Smooth muscle cell (in vitro differentiated cells): Measurements from ENCODE around the gene RHBDF1. TPM values are rescaled to one million over a fixed set of nuclear protein-coding genes. Genes with fewer than 3 reads are reported as not detected.

Experiments
- DNase-seq: peaks from one replicate; lab custom pipeline; 2025; ENCODE audit not compliant: unreplicated experiment; lab: John Stamatoyannopoulos, UW
- H2AFZ ChIP-seq: fragments of 200-600 bp; sonication (generic); 2 replicates; pipeline ENCODE4 v1.6.0; 2016; ENCODE audit warnings: antibody characterized with exemption, low read depth, mild to moderate bottlenecking
- H3F3A ChIP-seq: fragments of 200-600 bp; sonication (generic); 2 replicates; pipeline ENCODE4 v1.6.0; 2017; ENCODE audit warnings: antibody characterized with exemption, low read depth
- H3K27ac ChIP-seq: fragments of 200-600 bp; sonication (generic); 2 replicates; pipeline ENCODE4 v1.5.1; 2016; ENCODE audit warnings: low read depth, mild to moderate bottlenecking
- H3K27me3 ChIP-seq: fragments of 200-600 bp; sonication (generic); 2 replicates; pipeline ENCODE4 v1.6.1; 2016; ENCODE audit warnings: low read depth, mild to moderate bottlenecking
- H3K36me3 ChIP-seq: fragments of 200-600 bp; sonication (generic); 2 replicates; pipeline ENCODE4 v1.5.1; 2016; ENCODE audit warnings: low read depth
- H3K4me1 ChIP-seq: fragments of 200-600 bp; sonication (generic); 2 replicates; pipeline ENCODE4 v1.5.1; 2016; ENCODE audit warnings: low read depth
- H3K4me2 ChIP-seq: fragments of 200-600 bp; sonication (generic); 2 replicates; pipeline ENCODE4 v1.6.0; 2016; ENCODE audit warnings: mild to moderate bottlenecking
- H3K4me3 ChIP-seq: fragments of 200-600 bp; sonication (generic); 2 replicates; pipeline ENCODE4 v1.5.1; 2016; ENCODE audit warnings: mild to moderate bottlenecking
- H3K79me2 ChIP-seq: fragments of 200-600 bp; sonication (generic); 2 replicates; pipeline ENCODE4 v1.6.0; 2016; ENCODE audit warnings: low read depth, mild to moderate bottlenecking
- H3K9ac ChIP-seq: fragments of 200-600 bp; sonication (generic); 2 replicates; pipeline ENCODE4 v1.6.0; 2016; ENCODE audit warnings: low read depth
- H3K9me3 ChIP-seq: fragments of 200-600 bp; sonication (generic); replicated peaks from 2 replicates; pipeline ENCODE4 v1.5.1; 2016; ENCODE audit warnings: low read depth
- H4K20me1 ChIP-seq: fragments of 200-600 bp; sonication (generic); 2 replicates; pipeline ENCODE4 v1.6.0; 2016; ENCODE audit warnings: low read depth
- WGBS: methylation state at CpG from one replicate; pipeline ENCODE4 v1.1.7; 2016; ENCODE audit warnings: low lambda C conversion rate; 5-methylcytosine and 5-hydroxymethylcytosine counted together
- polyA plus RNA-seq: library from polyadenylated mRNA; unstranded; fragments of >200 nt; fragmentation: Nextera tagmentation; extraction: Ambion mirVana; gene quantifications from 2 replicates; pipeline ENCODE4 v1.2.1, GENCODE V29; 2016
- total RNA-seq: library from RNA; depleted of rRNA; stranded (reverse); fragments of >200 nt; gene quantifications from 2 replicates; pipeline ENCODE4 v1.2.3, GENCODE V29; 2014
- TF ChIP-seq, protein P1 (sequence below): fragments of 200-600 bp; sonication (generic); IDR thresholded peaks from 2 replicates; pipeline ENCODE4 v1.5.1; 2017; ENCODE audit warnings: borderline replicate concordance, mild to moderate bottlenecking, antibody characterized with exemption; ENCODE audit not compliant: insufficient read depth, poor library complexity, severe bottlenecking

The RHBDF1 gene
- total and polyA plus RNA-seq, 2 experiments from 2014 or later: 41.4 to 68.0 TPM

DNA sequence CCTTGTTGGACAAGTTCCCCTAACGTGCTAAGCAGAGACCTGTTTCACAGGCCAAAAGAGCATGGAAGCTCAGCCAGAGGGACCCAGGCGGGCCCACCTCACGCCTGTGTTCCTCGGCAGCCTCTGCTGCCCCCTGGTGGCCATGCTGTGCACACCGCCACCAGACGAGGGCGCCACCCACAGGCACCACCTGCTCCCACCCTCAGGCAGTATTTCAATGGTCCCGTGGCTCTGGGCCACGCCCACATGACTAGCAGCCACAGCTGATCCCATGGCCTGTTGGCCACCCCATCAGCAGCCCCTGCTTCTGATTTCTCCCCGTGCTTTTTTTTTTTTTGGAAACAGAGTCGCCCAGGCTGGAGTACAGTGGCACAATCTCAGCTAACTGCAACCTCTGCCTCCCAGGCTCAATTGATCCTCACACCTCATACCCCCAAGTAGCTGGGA is 24.5 kb upstream of the RHBDF1 start:
- WGBS: 14% methylated on average over 11 of the region's 11 CpGs
- Histone ChIP-seq H3K4me3 (no peak overlapping the region), H3K9ac (no peak overlapping the region), H3F3A (no peaks in the 10 kb centered on the region), H4K20me1 (peaks cover 26% of the 10 kb centered on the region), H3K27me3 (no peaks in the 10 kb centered on the region), H3K79me2 (no peaks in the 10 kb centered on the region), H3K4me2 (no peak overlapping the region), H3K36me3 (no peaks in the 10 kb centered on the region), H3K9me3 (no peaks in the 10 kb centered on the region), H2AFZ (no peak overlapping the region), H3K4me1 (no peaks in the 10 kb centered on the region), H3K27ac (no peak overlapping the region)
- peak; percentile 65 for DNase-seq
- TF ChIP-seq, protein P1, sequence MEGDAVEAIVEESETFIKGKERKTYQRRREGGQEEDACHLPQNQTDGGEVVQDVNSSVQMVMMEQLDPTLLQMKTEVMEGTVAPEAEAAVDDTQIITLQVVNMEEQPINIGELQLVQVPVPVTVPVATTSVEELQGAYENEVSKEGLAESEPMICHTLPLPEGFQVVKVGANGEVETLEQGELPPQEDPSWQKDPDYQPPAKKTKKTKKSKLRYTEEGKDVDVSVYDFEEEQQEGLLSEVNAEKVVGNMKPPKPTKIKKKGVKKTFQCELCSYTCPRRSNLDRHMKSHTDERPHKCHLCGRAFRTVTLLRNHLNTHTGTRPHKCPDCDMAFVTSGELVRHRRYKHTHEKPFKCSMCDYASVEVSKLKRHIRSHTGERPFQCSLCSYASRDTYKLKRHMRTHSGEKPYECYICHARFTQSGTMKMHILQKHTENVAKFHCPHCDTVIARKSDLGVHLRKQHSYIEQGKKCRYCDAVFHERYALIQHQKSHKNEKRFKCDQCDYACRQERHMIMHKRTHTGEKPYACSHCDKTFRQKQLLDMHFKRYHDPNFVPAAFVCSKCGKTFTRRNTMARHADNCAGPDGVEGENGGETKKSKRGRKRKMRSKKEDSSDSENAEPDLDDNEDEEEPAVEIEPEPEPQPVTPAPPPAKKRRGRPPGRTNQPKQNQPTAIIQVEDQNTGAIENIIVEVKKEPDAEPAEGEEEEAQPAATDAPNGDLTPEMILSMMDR: peak; percentile 90

DNA sequence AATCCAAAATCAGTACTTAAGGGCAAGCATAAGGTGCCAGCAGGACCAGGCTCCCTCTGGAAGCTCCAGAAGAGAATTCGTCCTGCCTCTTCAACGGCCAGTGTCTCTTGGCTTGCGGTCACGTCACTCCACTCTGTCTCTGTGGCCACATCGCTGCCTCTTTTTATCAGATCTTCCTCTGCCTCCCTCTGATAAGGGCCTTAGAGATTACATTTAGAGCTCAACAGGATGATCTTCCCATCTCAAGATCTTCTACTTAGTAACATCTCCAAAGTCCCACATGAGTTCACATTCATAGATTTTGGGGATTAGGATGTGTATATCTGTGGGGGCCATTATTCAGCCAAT is 22.5 kb upstream of the RHBDF1 start:
- Histone ChIP-seq H3K27me3 (no peaks in the 10 kb centered on the region), H3K27ac (no peak overlapping the region), H3K4me2 (no peak overlapping the region), H3K36me3 (no peaks in the 10 kb centered on the region), H2AFZ (no peak overlapping the region), H4K20me1 (peaks cover 26% of the 10 kb centered on the region), H3K9me3 (no peaks in the 10 kb centered on the region), H3K9ac (no peak overlapping the region), H3K4me1 (no peaks in the 10 kb centered on the region), H3F3A (no peaks in the 10 kb centered on the region), H3K4me3 (no peak overlapping the region), H3K79me2 (no peaks in the 10 kb centered on the region)
- WGBS: 90% methylated on average over 5 of the region's 5 CpGs
- DNase-seq: no peak
- TF ChIP-seq, protein P1: no peak

DNA sequence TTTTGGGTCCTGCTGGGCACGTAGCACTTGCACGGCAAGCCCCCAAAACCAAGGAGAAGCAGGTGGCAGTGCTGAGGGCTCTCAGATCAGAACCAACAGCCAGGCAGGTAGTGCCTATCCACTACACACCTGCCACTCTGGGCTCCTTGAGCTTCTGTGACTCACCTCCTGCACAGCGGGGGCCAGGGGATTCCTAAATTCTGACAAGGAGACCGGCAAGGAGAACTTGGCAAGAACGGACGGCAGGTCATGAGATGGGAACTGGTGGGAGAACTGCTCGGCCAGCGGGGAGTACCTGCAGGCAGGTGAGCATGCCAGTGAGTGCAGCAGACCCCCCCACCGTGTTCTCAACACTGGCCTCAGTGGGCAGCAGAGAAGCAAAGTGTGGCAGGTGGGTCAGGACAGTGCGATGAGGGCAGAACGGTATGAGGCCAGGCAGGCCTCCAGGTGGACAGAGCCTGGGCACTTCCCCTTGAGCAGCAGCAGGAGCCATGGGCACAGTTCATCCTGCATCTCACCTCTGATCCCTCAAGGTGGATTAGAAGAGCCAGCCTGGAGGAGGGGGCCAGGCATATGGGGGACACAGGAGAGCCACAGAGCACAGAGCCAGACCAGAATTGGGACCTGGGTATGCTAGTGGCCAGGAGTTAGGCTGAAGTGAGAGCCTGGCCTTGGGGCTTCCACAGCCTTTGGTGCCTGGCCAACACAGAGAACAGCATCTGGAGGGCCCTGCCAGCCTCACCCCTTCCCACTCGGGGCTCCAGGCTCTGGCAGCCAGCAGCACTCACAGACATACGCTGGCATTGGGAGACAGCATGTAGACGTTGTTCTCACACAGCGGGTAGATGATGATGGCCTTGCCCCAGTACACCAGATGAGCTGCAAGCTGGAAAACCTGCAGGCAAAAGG is 20.3 kb upstream of the RHBDF1 start:
- Histone ChIP-seq H3K9ac (no peak overlapping the region), H3K27ac (no peak overlapping the region), H3K79me2 (no peaks in the 10 kb centered on the region), H4K20me1 (peaks cover 15% of the 10 kb centered on the region), H3K36me3 (no peaks in the 10 kb centered on the region), H3F3A (no peaks in the 10 kb centered on the region), H3K4me2 (no peak overlapping the region), H3K9me3 (no peaks in the 10 kb centered on the region), H3K4me1 (no peaks in the 10 kb centered on the region), H2AFZ (no peak overlapping the region), H3K4me3 (no peak overlapping the region), H3K27me3 (no peaks in the 10 kb centered on the region)
- TF ChIP-seq, protein P1: no peak
- 98% methylated on average over 15 of the region's 15 CpGs for WGBS
- no peak for DNase-seq

DNA sequence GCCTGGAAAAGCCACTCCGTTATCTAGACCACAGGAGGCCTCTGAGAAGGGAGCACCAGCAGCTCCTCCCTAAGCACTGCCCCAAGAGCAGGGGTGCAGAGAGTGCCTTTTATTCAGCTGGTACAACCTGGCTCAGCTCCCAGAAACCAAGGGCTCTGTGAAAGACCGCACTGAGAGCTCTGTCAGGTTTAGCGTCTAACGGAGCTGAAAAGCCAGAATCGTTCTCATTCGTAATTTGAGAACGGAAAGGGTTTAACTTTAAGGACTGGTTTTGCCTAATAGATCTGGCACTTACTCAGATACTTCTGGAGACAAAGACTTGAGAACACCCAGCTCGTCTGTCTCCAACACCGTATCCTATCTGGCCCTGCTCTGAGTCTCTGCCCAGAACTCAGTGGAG is 19.1 kb upstream of the RHBDF1 start:
- 82% methylated on average over 9 of the region's 9 CpGs for WGBS
- Histone ChIP-seq H3K27me3 (no peaks in the 10 kb centered on the region), H3K9me3 (no peaks in the 10 kb centered on the region), H4K20me1 (peaks cover 11% of the 10 kb centered on the region), H3K79me2 (no peaks in the 10 kb centered on the region), H3K4me2 (no peak overlapping the region), H3K4me3 (no peak overlapping the region), H3K9ac (no peak overlapping the region), H3K36me3 (no peaks in the 10 kb centered on the region), H3K4me1 (no peaks in the 10 kb centered on the region), H3K27ac (no peak overlapping the region), H3F3A (no peaks in the 10 kb centered on the region), H2AFZ (no peak overlapping the region)
- TF ChIP-seq, protein P1: no peak
- no peak for DNase-seq
